CD4-positive, CD25-positive, alpha-beta regulatory T cell (primary cell): ENCODE measurements around the gene VPS13D. TPM values are rescaled to one million over a fixed set of nuclear protein-coding genes. Genes with fewer than 3 reads are reported as not detected.

Experiments used
- ATAC-seq, 2 donors: fragments of 150-1000 bp; cut with Tn5 transposase; one replicate each; pipeline ENCODE4 v1.10.0; 2021; ENCODE audit warnings: low read depth in 2 of 2, moderate number of reproducible peaks in 2 of 2, moderate library complexity in 1 of 2
- DNase-seq, 3 donors: peaks; one replicate each; pipeline versions ENCODE4 v3.0.0 to v3.0.0-alpha.2; 2012 to 2022; ENCODE audit warnings: mixed read lengths in 1 of 3
- H3K27ac ChIP-seq: one replicate; pipeline ENCODE4 v1.7.0; 2013; ENCODE audit warnings: mild to moderate bottlenecking, low read length; ENCODE audit not compliant: insufficient read depth, poor library complexity, severe bottlenecking
- H3K27me3 ChIP-seq: one replicate; pipeline ENCODE4 v1.7.0; 2013; ENCODE audit warnings: low read length; ENCODE audit not compliant: control insufficient read depth, insufficient read depth
- H3K36me3 ChIP-seq: one replicate; pipeline ENCODE4 v1.7.0; 2013; ENCODE audit warnings: mild to moderate bottlenecking, low read length, moderate library complexity; ENCODE audit not compliant: control insufficient read depth, insufficient read depth
- H3K4me1 ChIP-seq: 2 replicates; pipeline ENCODE4 v1.7.0; 2013; ENCODE audit warnings: mild to moderate bottlenecking, low read length; ENCODE audit not compliant: insufficient read depth, control insufficient read depth, poor library complexity, severe bottlenecking
- H3K4me3 ChIP-seq: one replicate; pipeline ENCODE4 v1.7.0; 2013; ENCODE audit warnings: low read depth, mild to moderate bottlenecking, low read length, moderate library complexity
- H3K9me3 ChIP-seq, 2 experiments: 1 replicate in 1 of 2; 2 replicates in 1 of 2; pipeline ENCODE4 v1.7.0; 2013; ENCODE audit warnings: low read length in 2 of 2, mild to moderate bottlenecking in 1 of 2, moderate library complexity in 1 of 2; ENCODE audit not compliant: control insufficient read depth in 2 of 2
- H3K27ac Mint-ChIP-seq, 3 donors: one replicate each; pipeline ENCODE4 v1.8.0; 2020 to 2022; ENCODE audit warnings: mild to moderate bottlenecking in 3 of 3, mixed read lengths in 3 of 3, moderate library complexity in 2 of 3
- H3K27me3 Mint-ChIP-seq: one replicate; pipeline ENCODE4 v1.8.0; 2022; ENCODE audit warnings: mild to moderate bottlenecking, mixed read lengths
- H3K36me3 Mint-ChIP-seq: one replicate; pipeline ENCODE4 v1.8.0; 2020; ENCODE audit warnings: mixed read lengths
- H3K4me1 Mint-ChIP-seq, 4 donors: one replicate each; pipeline ENCODE4 v1.8.0; 2020 to 2022; ENCODE audit warnings: mixed read lengths in 4 of 4, mild to moderate bottlenecking in 1 of 4
- H3K4me3 Mint-ChIP-seq, 4 donors: one replicate each; pipeline ENCODE4 v1.8.0; 2020 to 2022; ENCODE audit warnings: mild to moderate bottlenecking in 4 of 4, mixed read lengths in 4 of 4, moderate library complexity in 3 of 4
- H3K9me3 Mint-ChIP-seq, 7 donors: one replicate each; pipeline ENCODE4 v1.8.0; 2020 to 2022; ENCODE audit warnings: mixed read lengths in 7 of 7, mild to moderate bottlenecking in 3 of 7, moderate library complexity in 2 of 7
- polyA plus RNA-seq, 4 donors: library from polyadenylated mRNA; unstranded; fragments of 300-500 nt; fragmentation: Illumina TruSeq; gene quantifications; one replicate each; pipeline ENCODE4 v1.2.3, GENCODE V29; 2021
- total RNA-seq: library from RNA; stranded (reverse); gene quantifications from one replicate; pipeline ENCODE4 v1.2.3, GENCODE V29; 2022

VPS13D gene
- total and polyA plus RNA-seq, 5 donors from 2014 or later: 8.1 to 96.0 (median 10.3) TPM

- no peaks in the 10 kb centered on the region for H3K27me3 ChIP-seq
- peaks cover 6% of the 10 kb centered on the region for H3K4me1 ChIP-seq
- Mint-ChIP-seq H3K27me3 (no peaks in the 10 kb centered on the region), H3K27ac (no peak overlapping the region), H3K36me3 (peaks cover 61% of the 10 kb centered on the region), H3K9me3 (no peaks in the 10 kb centered on the region), H3K4me1 (peaks cover 0 to 18% (median 12%) of the 10 kb centered on the region in 4 donors), H3K4me3 (no peak overlapping the region)
- H3K36me3 ChIP-seq: peaks cover 81% of the 10 kb centered on the region
- no peak overlapping the region for H3K27ac ChIP-seq
- H3K9me3 ChIP-seq: no peaks in the 10 kb centered on the region
- H3K4me3 ChIP-seq: no peak overlapping the region
- DNase-seq (no peak), ATAC-seq (no peak)
Measured at GRCh38 chr1:12335815-12336214, 106.0 kb downstream of the VPS13D start.

GRCh38 chr1:12336413-12336812, 106.6 kb downstream of the VPS13D start:
- H3K27ac Mint-ChIP-seq: peak overlapping the region in 1 of 3 donors; percentile 51

GRCh38 chr1:12338017-12338416, 108.2 kb downstream of the VPS13D start:
- peaks cover 73% of the 10 kb centered on the region for H3K36me3 ChIP-seq
- H3K27ac ChIP-seq: no peak overlapping the region
- Mint-ChIP-seq H3K4me1 (peaks cover 8 to 37% (median 27%) of the 10 kb centered on the region in 4 donors), H3K9me3 (no peaks in the 10 kb centered on the region), H3K4me3 (no peak overlapping the region), H3K27me3 (no peaks in the 10 kb centered on the region), H3K36me3 (peaks cover 59% of the 10 kb centered on the region), H3K27ac (peak overlapping the region in 1 of 3 donors; percentile 63)
- ATAC-seq (no peak), DNase-seq (no peak)
- no peaks in the 10 kb centered on the region for H3K9me3 ChIP-seq
- H3K27me3 ChIP-seq: no peaks in the 10 kb centered on the region
- H3K4me3 ChIP-seq: no peak overlapping the region
- peaks cover 11% of the 10 kb centered on the region for H3K4me1 ChIP-seq

More at GRCh38 chr1:12336413-12336812, 106.6 kb downstream of the VPS13D start:
- H3K36me3 ChIP-seq: peaks cover 76% of the 10 kb centered on the region
- Mint-ChIP-seq H3K9me3 (no peaks in the 10 kb centered on the region), H3K4me3 (no peak overlapping the region), H3K4me1 (peaks cover 0 to 23% (median 16%) of the 10 kb centered on the region in 4 donors), H3K27me3 (no peaks in the 10 kb centered on the region), H3K36me3 (peaks cover 59% of the 10 kb centered on the region)
- no peak overlapping the region for H3K27ac ChIP-seq
- H3K27me3 ChIP-seq: no peaks in the 10 kb centered on the region
- no peaks in the 10 kb centered on the region for H3K9me3 ChIP-seq
- DNase-seq (no peak), ATAC-seq (no peak)
- H3K4me1 ChIP-seq: peaks cover 7% of the 10 kb centered on the region
- H3K4me3 ChIP-seq: no peak overlapping the region

GRCh38 chr1:12338823-12339222, 109.0 kb downstream of the VPS13D start:
- Histone ChIP-seq H3K4me3 (no peak overlapping the region), H3K27ac (no peak overlapping the region), H3K36me3 (peaks cover 68% of the 10 kb centered on the region), H3K4me1 (peaks cover 12% of the 10 kb centered on the region), H3K27me3 (no peaks in the 10 kb centered on the region), H3K9me3 (no peaks in the 10 kb centered on the region)
- no peak overlapping the region for H3K27ac Mint-ChIP-seq
- no peaks in the 10 kb centered on the region for H3K27me3 Mint-ChIP-seq
- no peaks in the 10 kb centered on the region for H3K9me3 Mint-ChIP-seq
- ATAC-seq (no peak), DNase-seq (no peak)
- no peak overlapping the region for H3K4me3 Mint-ChIP-seq
- peaks cover 10 to 40% (median 30%) of the 10 kb centered on the region in 4 donors for H3K4me1 Mint-ChIP-seq
- H3K36me3 Mint-ChIP-seq: peaks cover 51% of the 10 kb centered on the region

- ATAC-seq (no peak), DNase-seq (no peak)
- H3K27ac Mint-ChIP-seq: peak overlapping the region in 1 of 3 donors; percentile 66
- no peaks in the 10 kb centered on the region for H3K27me3 Mint-ChIP-seq
- H3K4me1 Mint-ChIP-seq: peaks cover 12 to 46% (median 34%) of the 10 kb centered on the region in 4 donors
- H3K36me3 Mint-ChIP-seq: peaks cover 45% of the 10 kb centered on the region
- H3K9me3 Mint-ChIP-seq: no peaks in the 10 kb centered on the region
- Histone ChIP-seq H3K27ac (no peak overlapping the region), H3K4me1 (peaks cover 17% of the 10 kb centered on the region), H3K4me3 (no peak overlapping the region), H3K27me3 (no peaks in the 10 kb centered on the region), H3K36me3 (peaks cover 63% of the 10 kb centered on the region), H3K9me3 (no peaks in the 10 kb centered on the region)
- H3K4me3 Mint-ChIP-seq: no peak overlapping the region
Measured at GRCh38 chr1:12339396-12339795, 109.6 kb downstream of the VPS13D start.

- no peak for DNase-seq
- H3K9me3 ChIP-seq: no peaks in the 10 kb centered on the region
- ATAC-seq: no peak
- H3K4me1 Mint-ChIP-seq: peaks cover 16 to 52% (median 39%) of the 10 kb centered on the region in 4 donors
- H3K9me3 Mint-ChIP-seq: no peaks in the 10 kb centered on the region
- H3K27me3 Mint-ChIP-seq: no peaks in the 10 kb centered on the region
- H3K36me3 Mint-ChIP-seq: peaks cover 40% of the 10 kb centered on the region
- H3K4me3 Mint-ChIP-seq: no peak overlapping the region
- H3K4me1 ChIP-seq: peaks cover 23% of the 10 kb centered on the region
- no peak overlapping the region for H3K27ac ChIP-seq
- H3K27ac Mint-ChIP-seq: peak overlapping the region in 2 of 3 donors; percentile 43 to 84
- no peak overlapping the region for H3K4me3 ChIP-seq
- peaks cover 58% of the 10 kb centered on the region for H3K36me3 ChIP-seq
- H3K27me3 ChIP-seq: no peaks in the 10 kb centered on the region
Measured at GRCh38 chr1:12339811-12340543, 110.1 kb downstream of the VPS13D start.

GRCh38 chr1:12340544-12340930, 110.7 kb downstream of the VPS13D start:
- no peaks in the 10 kb centered on the region for H3K9me3 ChIP-seq
- no peak overlapping the region for H3K27ac ChIP-seq
- peaks cover 29% of the 10 kb centered on the region for H3K4me1 ChIP-seq
- peaks cover 52% of the 10 kb centered on the region for H3K36me3 ChIP-seq
- ATAC-seq: no peak
- no peaks in the 10 kb centered on the region for H3K9me3 Mint-ChIP-seq
- H3K27me3 ChIP-seq: no peaks in the 10 kb centered on the region
- H3K4me3 ChIP-seq: no peak overlapping the region
- H3K27ac Mint-ChIP-seq: peak overlapping the region in 2 of 3 donors; percentile 84 to 89
- peak in 1 of 3 donors; percentile 8 for DNase-seq
- H3K36me3 Mint-ChIP-seq: peaks cover 36% of the 10 kb centered on the region
- H3K4me3 Mint-ChIP-seq: no peak overlapping the region
- no peaks in the 10 kb centered on the region for H3K27me3 Mint-ChIP-seq
- peaks cover 22 to 57% (median 45%) of the 10 kb centered on the region in 4 donors for H3K4me1 Mint-ChIP-seq

GRCh38 chr1:12341667-12342066, 111.8 kb downstream of the VPS13D start:
- no peaks in the 10 kb centered on the region for H3K27me3 Mint-ChIP-seq
- H3K4me3 Mint-ChIP-seq: no peak overlapping the region
- no peak overlapping the region for H3K4me3 ChIP-seq

More at GRCh38 chr1:12341667-12342066, 111.8 kb downstream of the VPS13D start:
- H3K4me1 Mint-ChIP-seq: peaks cover 33 to 69% (median 56%) of the 10 kb centered on the region in 4 donors
- ATAC-seq: no peak
- no peaks in the 10 kb centered on the region for H3K9me3 ChIP-seq
- H3K36me3 Mint-ChIP-seq: peaks cover 28% of the 10 kb centered on the region
- H3K9me3 Mint-ChIP-seq: no peaks in the 10 kb centered on the region
- peaks cover 36% of the 10 kb centered on the region for H3K4me1 ChIP-seq
- no peak for DNase-seq
- peaks cover 43% of the 10 kb centered on the region for H3K36me3 ChIP-seq
- no peaks in the 10 kb centered on the region for H3K27me3 ChIP-seq
- H3K27ac ChIP-seq: no peak overlapping the region
- H3K27ac Mint-ChIP-seq: peak overlapping the region in 2 of 3 donors; percentile 84 to 87
